Glutamatergic neuron (in vitro differentiated cells): Measurements from ENCODE around the gene AFF1. TPM values are rescaled to one million over a fixed set of nuclear protein-coding genes. Genes with fewer than 3 reads are reported as not detected.

Experiments used
- DNase-seq: peaks from one replicate; pipeline ENCODE4 v3.0.0; 2022
- H3K27ac Mint-ChIP-seq: one replicate; pipeline ENCODE4 v1.8.0; 2020; ENCODE audit warnings: mild to moderate bottlenecking, mixed read lengths, inconsistent platforms; ENCODE audit not compliant: unreplicated experiment
- H3K27me3 Mint-ChIP-seq: one replicate; pipeline ENCODE4 v1.8.0; 2020; ENCODE audit warnings: mild to moderate bottlenecking, moderate library complexity, mixed read lengths, inconsistent platforms; ENCODE audit not compliant: unreplicated experiment
- H3K36me3 Mint-ChIP-seq: one replicate; pipeline ENCODE4 v1.8.0; 2020; ENCODE audit warnings: mild to moderate bottlenecking, mixed read lengths, inconsistent platforms; ENCODE audit not compliant: unreplicated experiment
- H3K4me1 Mint-ChIP-seq: one replicate; pipeline ENCODE4 v1.8.0; 2020; ENCODE audit warnings: mild to moderate bottlenecking, low read depth, mixed read lengths, inconsistent platforms; ENCODE audit not compliant: unreplicated experiment
- H3K4me3 Mint-ChIP-seq: one replicate; pipeline ENCODE4 v1.8.0; 2020; ENCODE audit warnings: mild to moderate bottlenecking, mixed read lengths, inconsistent platforms; ENCODE audit not compliant: unreplicated experiment
- H3K9me3 Mint-ChIP-seq: one replicate; pipeline ENCODE4 v1.8.0; 2020; ENCODE audit warnings: mild to moderate bottlenecking, moderate library complexity, mixed read lengths, inconsistent platforms; ENCODE audit not compliant: unreplicated experiment
- total RNA-seq: library from RNA; stranded (reverse); fragmentation: NEBNext Ultra II Directional; extraction: Animal tissue kit (Norgen Biotek cat#: 25700); gene quantifications from one replicate; pipeline ENCODE4 v1.2.1, GENCODE V29; 2021; ENCODE audit not compliant: unreplicated experiment
- TF ChIP-seq, protein P1 (sequence below): fragments of 200-600 bp; sonication (generic); IDR thresholded peaks from one replicate; pipeline ENCODE4 v1.5.0; 2021; ENCODE audit not compliant: partially characterized antibody, unreplicated experiment

Gene AFF1
- total RNA-seq, 1 donor from 2014 or later, result 42.5 TPM

DNA sequence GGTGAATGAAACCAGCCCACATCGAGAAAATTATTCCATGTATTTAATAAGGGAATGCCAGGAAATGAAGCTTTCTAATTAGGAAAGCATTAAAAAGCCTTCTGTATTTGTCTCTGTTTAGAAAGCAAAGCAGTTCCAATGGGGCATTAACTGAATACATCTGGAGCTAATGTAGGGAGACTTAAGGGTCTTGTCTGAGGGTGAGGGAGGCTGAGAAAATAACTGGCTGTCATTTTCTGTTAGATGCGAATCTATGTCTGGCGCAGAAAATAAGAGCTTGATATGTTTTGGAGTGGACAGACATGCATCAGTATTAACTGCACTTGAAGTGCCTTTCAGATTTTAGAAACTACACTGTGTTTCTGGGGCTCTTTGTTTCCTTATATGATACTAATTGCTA, 174.3 kb downstream of the AFF1 start:
- Mint-ChIP-seq H3K36me3 (no peaks in the 10 kb centered on the region), H3K27me3 (no peaks in the 10 kb centered on the region), H3K4me3 (no peak overlapping the region), H3K27ac (no peak overlapping the region), H3K4me1 (peaks cover 19% of the 10 kb centered on the region), H3K9me3 (peaks cover 3% of the 10 kb centered on the region)
- TF ChIP-seq, protein P1, sequence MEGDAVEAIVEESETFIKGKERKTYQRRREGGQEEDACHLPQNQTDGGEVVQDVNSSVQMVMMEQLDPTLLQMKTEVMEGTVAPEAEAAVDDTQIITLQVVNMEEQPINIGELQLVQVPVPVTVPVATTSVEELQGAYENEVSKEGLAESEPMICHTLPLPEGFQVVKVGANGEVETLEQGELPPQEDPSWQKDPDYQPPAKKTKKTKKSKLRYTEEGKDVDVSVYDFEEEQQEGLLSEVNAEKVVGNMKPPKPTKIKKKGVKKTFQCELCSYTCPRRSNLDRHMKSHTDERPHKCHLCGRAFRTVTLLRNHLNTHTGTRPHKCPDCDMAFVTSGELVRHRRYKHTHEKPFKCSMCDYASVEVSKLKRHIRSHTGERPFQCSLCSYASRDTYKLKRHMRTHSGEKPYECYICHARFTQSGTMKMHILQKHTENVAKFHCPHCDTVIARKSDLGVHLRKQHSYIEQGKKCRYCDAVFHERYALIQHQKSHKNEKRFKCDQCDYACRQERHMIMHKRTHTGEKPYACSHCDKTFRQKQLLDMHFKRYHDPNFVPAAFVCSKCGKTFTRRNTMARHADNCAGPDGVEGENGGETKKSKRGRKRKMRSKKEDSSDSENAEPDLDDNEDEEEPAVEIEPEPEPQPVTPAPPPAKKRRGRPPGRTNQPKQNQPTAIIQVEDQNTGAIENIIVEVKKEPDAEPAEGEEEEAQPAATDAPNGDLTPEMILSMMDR, result no peak
- no peak for DNase-seq

DNA sequence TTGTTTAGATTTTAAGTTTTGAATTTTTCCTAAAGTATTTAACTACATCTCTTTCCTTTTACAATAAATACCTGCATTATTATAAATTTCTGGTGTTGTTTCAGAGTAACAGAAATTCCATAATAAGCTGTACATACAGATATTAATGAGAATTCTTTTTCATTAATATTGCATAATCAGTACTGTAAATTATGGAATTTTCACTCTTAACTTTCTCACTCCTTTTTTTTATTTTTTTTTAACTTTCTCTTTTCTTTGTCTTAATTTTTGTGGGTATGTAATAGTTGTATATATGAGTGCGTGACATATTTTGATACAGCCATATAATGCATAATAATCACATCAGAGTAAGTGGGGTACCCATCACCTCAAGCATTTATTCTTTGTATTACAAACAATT, 175.1 kb downstream of the AFF1 start:
- peaks cover 3% of the 10 kb centered on the region for H3K9me3 Mint-ChIP-seq
- no peak overlapping the region for H3K4me3 Mint-ChIP-seq
- no peaks in the 10 kb centered on the region for H3K36me3 Mint-ChIP-seq
- no peak overlapping the region for H3K27ac Mint-ChIP-seq
- TF ChIP-seq, protein P1, result no peak
- peaks cover 2% of the 10 kb centered on the region for H3K27me3 Mint-ChIP-seq
- no peak for DNase-seq
- H3K4me1 Mint-ChIP-seq, result peaks cover 19% of the 10 kb centered on the region

DNA sequence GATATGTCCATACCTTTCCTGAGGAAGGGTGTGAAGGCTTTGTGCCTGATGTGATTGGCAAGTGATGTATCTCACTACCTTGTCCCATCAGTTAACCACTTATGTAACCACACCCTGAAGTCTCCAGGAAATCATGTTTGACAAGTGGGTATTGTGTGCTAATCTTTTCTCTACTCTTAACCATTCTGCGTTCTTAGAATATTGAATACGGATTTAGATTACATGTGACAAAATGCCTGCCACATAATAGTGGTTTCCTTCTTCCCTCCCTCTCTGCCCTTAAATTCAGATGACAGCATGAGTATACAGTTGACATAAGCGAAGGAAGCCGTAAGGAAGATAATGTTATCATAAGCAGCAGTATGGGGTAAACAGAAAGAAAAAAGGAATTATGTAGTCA, 177.3 kb downstream of the AFF1 start:
- TF ChIP-seq, protein P1, result no peak
- Mint-ChIP-seq H3K27me3 (peaks cover 2% of the 10 kb centered on the region), H3K36me3 (no peaks in the 10 kb centered on the region), H3K9me3 (peaks cover 3% of the 10 kb centered on the region), H3K27ac (no peak overlapping the region), H3K4me1 (peaks cover 18% of the 10 kb centered on the region), H3K4me3 (no peak overlapping the region)
- no peak for DNase-seq

DNA sequence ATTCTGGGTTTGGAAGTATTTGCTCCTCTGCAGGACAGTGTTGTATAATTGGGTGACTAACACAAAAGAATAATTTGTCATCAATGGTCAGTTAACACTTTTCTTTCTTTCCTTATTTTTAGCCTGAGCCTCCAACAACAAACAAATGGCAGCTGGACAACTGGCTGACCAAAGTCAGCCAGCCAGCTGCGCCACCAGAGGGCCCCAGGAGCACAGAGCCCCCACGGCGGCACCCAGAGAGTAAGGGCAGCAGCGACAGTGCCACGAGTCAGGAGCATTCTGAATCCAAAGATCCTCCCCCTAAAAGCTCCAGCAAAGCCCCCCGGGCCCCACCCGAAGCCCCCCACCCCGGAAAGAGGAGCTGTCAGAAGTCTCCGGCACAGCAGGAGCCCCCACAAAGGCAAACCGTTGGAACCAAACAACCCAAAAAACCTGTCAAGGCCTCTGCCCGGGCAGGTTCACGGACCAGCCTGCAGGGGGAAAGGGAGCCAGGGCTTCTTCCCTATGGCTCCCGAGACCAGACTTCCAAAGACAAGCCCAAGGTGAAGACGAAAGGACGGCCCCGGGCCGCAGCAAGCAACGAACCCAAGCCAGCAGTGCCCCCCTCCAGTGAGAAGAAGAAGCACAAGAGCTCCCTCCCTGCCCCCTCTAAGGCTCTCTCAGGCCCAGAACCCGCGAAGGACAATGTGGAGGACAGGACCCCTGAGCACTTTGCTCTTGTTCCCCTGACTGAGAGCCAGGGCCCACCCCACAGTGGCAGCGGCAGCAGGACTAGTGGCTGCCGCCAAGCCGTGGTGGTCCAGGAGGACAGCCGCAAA, 179.6 kb downstream of the AFF1 start:
- Mint-ChIP-seq H3K36me3 (no peaks in the 10 kb centered on the region), H3K27ac (no peak overlapping the region), H3K4me1 (peaks cover 2% of the 10 kb centered on the region), H3K27me3 (peaks cover 2% of the 10 kb centered on the region), H3K9me3 (peaks cover 3% of the 10 kb centered on the region), H3K4me3 (no peak overlapping the region)
- TF ChIP-seq, protein P1, result no peak
- DNase-seq, result no peak

DNA sequence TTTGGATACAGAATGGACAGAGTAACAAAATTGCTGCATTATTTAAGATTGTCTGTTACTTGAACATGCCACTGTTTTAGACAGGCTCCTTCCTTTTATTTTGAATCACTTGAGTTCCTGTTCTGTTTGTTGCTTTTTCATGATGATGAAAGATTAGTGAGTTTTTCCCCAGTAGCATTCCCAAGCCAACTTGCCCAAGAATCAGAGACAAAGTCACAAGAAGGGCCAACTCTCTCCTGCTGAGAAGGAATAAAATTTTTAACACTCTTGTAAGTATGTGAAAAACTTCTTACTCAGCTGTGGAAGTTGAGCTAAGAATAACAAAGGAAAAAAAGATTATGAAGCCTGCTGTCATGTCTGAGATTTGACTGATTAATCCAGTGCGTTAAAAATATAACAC, 181.4 kb downstream of the AFF1 start:
- Mint-ChIP-seq H3K4me3 (no peak overlapping the region), H3K27ac (no peak overlapping the region), H3K4me1 (peaks cover 15% of the 10 kb centered on the region), H3K36me3 (no peaks in the 10 kb centered on the region), H3K9me3 (peaks cover 4% of the 10 kb centered on the region), H3K27me3 (peaks cover 2% of the 10 kb centered on the region)
- TF ChIP-seq, protein P1, result no peak
- DNase-seq, result no peak
